CD4-positive, alpha-beta T cell treated with Interleukin-21 for 1 hour (primary cell): ENCODE data around the gene RABGAP1L.
"Not testable (repeated sequence)": the region's sequence is repeated elsewhere in the genome, so short reads cannot be mapped to it uniquely, and the experiment has no call there.

Experiments
- DNase-seq: peaks from one replicate; pipeline ENCODE4 v3.0.0-alpha.2; 2020

The RABGAP1L gene

GRCh38 chr1:174397261-174397660 is 237.9 kb downstream of the RABGAP1L start:
- no peak for DNase-seq

GRCh38 chr1:174398246-174398645 is 238.9 kb downstream of the RABGAP1L start:
- DNase-seq: no peak

GRCh38 chr1:174399211-174399610 is 239.9 kb downstream of the RABGAP1L start:
- no peak for DNase-seq

- no peak for DNase-seq
Observed at GRCh38 chr1:174401075-174401474, 241.8 kb downstream of the RABGAP1L start.

GRCh38 chr1:174405219-174405618 is 245.9 kb downstream of the RABGAP1L start:
- no peak for DNase-seq

- DNase-seq: no peak
Observed at GRCh38 chr1:174406421-174406820, 247.1 kb downstream of the RABGAP1L start.

GRCh38 chr1:174407665-174408064 is 248.3 kb downstream of the RABGAP1L start:
- DNase-seq: no peak

- DNase-seq: no peak
Observed at GRCh38 chr1:174408146-174408545, 248.8 kb downstream of the RABGAP1L start.

GRCh38 chr1:174409801-174410200 is 250.5 kb downstream of the RABGAP1L start:
- DNase-seq: not testable (repeated sequence)

GRCh38 chr1:174413632-174414031 is 254.3 kb downstream of the RABGAP1L start:
- DNase-seq: no peak

- peak; percentile 3 for DNase-seq
Observed at GRCh38 chr1:174414203-174414602, 254.9 kb downstream of the RABGAP1L start.

GRCh38 chr1:174415506-174415905 is 256.2 kb downstream of the RABGAP1L start:
- DNase-seq: no peak

GRCh38 chr1:174417921-174418320 is 258.6 kb downstream of the RABGAP1L start:
- DNase-seq: no peak

- no peak for DNase-seq
Observed at GRCh38 chr1:174425121-174425520, 265.8 kb downstream of the RABGAP1L start.

- no peak for DNase-seq
Observed at GRCh38 chr1:174426153-174426552, 266.8 kb downstream of the RABGAP1L start.

- no peak for DNase-seq
Observed at GRCh38 chr1:174428033-174428432, 268.7 kb downstream of the RABGAP1L start.

- no peak for DNase-seq
Observed at GRCh38 chr1:174428739-174429138, 269.4 kb downstream of the RABGAP1L start.

GRCh38 chr1:174433451-174433850 is 274.1 kb downstream of the RABGAP1L start:
- no peak for DNase-seq

GRCh38 chr1:174445351-174445750 is 286.0 kb downstream of the RABGAP1L start:
- no peak for DNase-seq

GRCh38 chr1:174445817-174446216 is 286.5 kb downstream of the RABGAP1L start:
- DNase-seq: no peak

GRCh38 chr1:174447866-174448530 is 288.7 kb downstream of the RABGAP1L start, which contains the start of gene GPR52:
Gene GPR52 (plus strand): TSS chr1:174447964. CDS start chr1:174448112, 148 bp downstream.
- no peak for DNase-seq

- DNase-seq: no peak
Observed at GRCh38 chr1:174448531-174448883, 289.2 kb downstream of the RABGAP1L start.

GRCh38 chr1:174448974-174449373 is 289.7 kb downstream of the RABGAP1L start:
- no peak for DNase-seq

- no peak for DNase-seq
Observed at GRCh38 chr1:174451408-174451807, 292.1 kb downstream of the RABGAP1L start.

GRCh38 chr1:174465855-174466254 is 306.5 kb downstream of the RABGAP1L start:
- DNase-seq: no peak
